Measurements from ENCODE around the gene FGF1. TPM values are rescaled to one million over a fixed set of nuclear protein-coding genes. Genes with fewer than 3 reads are reported as not detected.

Gene FGF1
- polyA plus RNA-seq, 3 donors, result not detected

DNA sequence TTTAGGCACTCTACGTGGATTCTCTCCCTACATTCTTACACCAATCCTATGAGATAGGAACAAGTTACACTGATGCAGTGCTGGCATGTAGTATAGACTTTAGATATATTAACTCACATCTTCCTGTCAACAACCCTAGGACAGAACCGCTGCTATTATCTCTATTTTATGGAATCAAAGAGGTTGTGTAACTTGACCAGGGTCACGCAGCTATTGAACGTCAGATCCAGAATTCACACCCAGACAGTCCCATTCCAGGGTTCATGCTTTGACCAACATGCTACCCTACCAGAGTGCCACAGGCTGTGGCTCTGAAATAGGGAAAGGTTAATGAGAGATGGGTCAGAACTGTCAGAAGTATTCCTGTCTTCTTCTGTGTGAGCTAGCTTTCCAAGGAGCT is 9.6 kb downstream of the FGF1 start:
- H3K27me3 Mint-ChIP-seq (ENCODE audit: low read depth in 3 of 3), result peaks cover 3 to 7% (median 4%) of the 10 kb centered on the region in 3 donors

DNA sequence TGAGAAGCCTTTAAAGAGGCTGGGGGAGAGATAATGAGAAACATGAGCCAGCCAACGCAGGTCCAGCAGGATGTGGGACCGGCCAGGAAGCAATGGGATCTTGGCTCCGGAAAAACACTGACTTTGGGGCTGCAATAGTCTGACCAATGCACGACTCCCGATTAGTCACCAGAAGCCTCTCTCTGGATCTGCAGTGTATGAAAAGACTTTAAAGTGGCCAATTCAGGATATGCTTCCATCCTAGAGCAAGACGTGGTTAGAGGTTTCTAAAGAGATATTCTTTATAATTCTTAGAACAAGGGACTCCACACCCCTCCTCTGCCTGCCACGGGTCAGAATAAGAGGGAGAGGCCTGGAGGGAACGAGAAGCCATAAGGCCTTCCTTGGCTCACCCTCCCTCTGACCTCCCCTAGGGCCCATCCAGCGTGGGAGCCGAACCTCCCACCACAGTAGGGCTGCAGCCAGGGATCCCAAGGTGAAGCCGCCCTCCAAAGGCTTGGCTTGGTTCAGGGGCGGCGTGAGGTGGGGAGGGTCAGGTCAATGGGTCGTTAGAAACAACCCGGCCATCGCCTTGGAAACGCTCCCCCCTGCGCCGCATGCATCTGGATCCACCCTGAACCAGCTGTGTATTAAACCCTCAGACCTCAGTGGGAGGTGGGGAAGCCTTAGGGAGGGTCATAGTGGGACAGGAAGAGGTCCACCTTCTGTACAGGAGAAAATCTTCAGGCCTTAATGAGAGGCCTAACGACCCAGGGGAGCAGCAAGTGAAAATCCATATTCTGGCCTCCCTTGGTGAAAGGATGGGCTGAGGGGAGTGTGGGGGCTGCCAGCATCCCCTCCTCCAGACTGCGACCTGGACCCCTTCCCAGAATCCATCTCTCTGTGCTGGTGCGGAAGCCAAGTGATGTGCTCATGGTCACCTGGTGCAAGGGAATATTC is 11.1 kb downstream of the FGF1 start:
- intact Hi-C loops (cut with micrococcal nuclease), result no loop called here
- Histone ChIP-seq H3K9ac (ENCODE audit: insufficient read depth, low read length, poor library complexity, severe bottlenecking) (no peak overlapping the region), H3K27me3 (ENCODE audit: control insufficient read depth in 2 of 2, insufficient read depth in 2 of 2, low read length in 2 of 2) (no peaks in the 10 kb centered on the region), H3K79me2 (ENCODE audit: insufficient read depth, low read length) (no peaks in the 10 kb centered on the region), H3K36me3 (replicated peaks in 1 of 2; ENCODE audit: control insufficient read depth in 1 of 2, insufficient read depth in 2 of 2, low read length in 2 of 2) (no peaks in the 10 kb centered on the region), H3K9me3 (replicated peaks in 1 of 2; ENCODE audit: control insufficient read depth in 1 of 2, insufficient read depth in 1 of 2, low read length in 2 of 2) (no peaks in the 10 kb centered on the region), H3K4me2 (replicated peaks; ENCODE audit: extremely low read depth, low read length, poor library complexity, severe bottlenecking) (no peak overlapping the region), H3K4me3 (replicated peaks in 1 of 3; ENCODE audit: low read depth in 2 of 3, low read length in 3 of 3) (no peak overlapping the region), H4K20me1 (ENCODE audit: insufficient read depth, low read length) (no peaks in the 10 kb centered on the region), H3K4me1 (ENCODE audit: control insufficient read depth in 1 of 2, insufficient read depth in 2 of 2, low read length in 2 of 2) (no peaks in the 10 kb centered on the region), H2AFZ (ENCODE audit: insufficient read depth, low read depth, low read length, poor library complexity, severe bottlenecking) (no peak overlapping the region), H3K27ac (ENCODE audit: low read depth in 1 of 2, low read length in 2 of 2) (no peak overlapping the region)
- Mint-ChIP-seq H3K9me3 (peaks cover 0 to 5% (median 0%) of the 10 kb centered on the region in 7 donors), H3K4me3 (no peak overlapping the region), H3K27me3 (ENCODE audit: low read depth in 3 of 3) (peaks cover 3 to 7% (median 4%) of the 10 kb centered on the region in 3 donors), H3K36me3 (no peaks in the 10 kb centered on the region), H3K4me1 (no peaks in the 10 kb centered on the region), H3K27ac (no peak overlapping the region)
- TF ChIP-seq, protein P1, sequence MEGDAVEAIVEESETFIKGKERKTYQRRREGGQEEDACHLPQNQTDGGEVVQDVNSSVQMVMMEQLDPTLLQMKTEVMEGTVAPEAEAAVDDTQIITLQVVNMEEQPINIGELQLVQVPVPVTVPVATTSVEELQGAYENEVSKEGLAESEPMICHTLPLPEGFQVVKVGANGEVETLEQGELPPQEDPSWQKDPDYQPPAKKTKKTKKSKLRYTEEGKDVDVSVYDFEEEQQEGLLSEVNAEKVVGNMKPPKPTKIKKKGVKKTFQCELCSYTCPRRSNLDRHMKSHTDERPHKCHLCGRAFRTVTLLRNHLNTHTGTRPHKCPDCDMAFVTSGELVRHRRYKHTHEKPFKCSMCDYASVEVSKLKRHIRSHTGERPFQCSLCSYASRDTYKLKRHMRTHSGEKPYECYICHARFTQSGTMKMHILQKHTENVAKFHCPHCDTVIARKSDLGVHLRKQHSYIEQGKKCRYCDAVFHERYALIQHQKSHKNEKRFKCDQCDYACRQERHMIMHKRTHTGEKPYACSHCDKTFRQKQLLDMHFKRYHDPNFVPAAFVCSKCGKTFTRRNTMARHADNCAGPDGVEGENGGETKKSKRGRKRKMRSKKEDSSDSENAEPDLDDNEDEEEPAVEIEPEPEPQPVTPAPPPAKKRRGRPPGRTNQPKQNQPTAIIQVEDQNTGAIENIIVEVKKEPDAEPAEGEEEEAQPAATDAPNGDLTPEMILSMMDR (IDR thresholded peaks at IDR 0.05), result no peak
- DNase-seq, result no peak
- WGBS (ENCODE audit: insufficient coverage), result 97% methylated on average over 9 of the region's 22 CpGs

More for the DNA sequence above, 9.6 kb downstream of the FGF1 start:
- DNase-seq, result no peak
- no peak overlapping the region for H3K27ac ChIP-seq (ENCODE audit: low read depth in 1 of 2, low read length in 2 of 2)
- Mint-ChIP-seq H3K4me1 (no peaks in the 10 kb centered on the region), H3K9me3 (peaks cover 0 to 6% (median 0%) of the 10 kb centered on the region in 7 donors), H3K4me3 (no peak overlapping the region), H3K27ac (no peak overlapping the region), H3K36me3 (no peaks in the 10 kb centered on the region)
- no peaks in the 10 kb centered on the region for H3K9me3 ChIP-seq (replicated peaks in 1 of 2; ENCODE audit: control insufficient read depth in 1 of 2, insufficient read depth in 1 of 2, low read length in 2 of 2)
- H3K36me3 ChIP-seq (replicated peaks in 1 of 2; ENCODE audit: control insufficient read depth in 1 of 2, insufficient read depth in 2 of 2, low read length in 2 of 2), result no peaks in the 10 kb centered on the region
- no peak overlapping the region for H2AFZ ChIP-seq (ENCODE audit: insufficient read depth, low read depth, low read length, poor library complexity, severe bottlenecking)
- intact Hi-C loops (cut with micrococcal nuclease), result no loop called here
- no peaks in the 10 kb centered on the region for H3K4me1 ChIP-seq (ENCODE audit: control insufficient read depth in 1 of 2, insufficient read depth in 2 of 2, low read length in 2 of 2)
- H3K79me2 ChIP-seq (ENCODE audit: insufficient read depth, low read length), result no peaks in the 10 kb centered on the region
- TF ChIP-seq, protein P1 (IDR thresholded peaks at IDR 0.05), result no peak
- H3K27me3 ChIP-seq (ENCODE audit: control insufficient read depth in 2 of 2, insufficient read depth in 2 of 2, low read length in 2 of 2), result no peaks in the 10 kb centered on the region
- WGBS (ENCODE audit: insufficient coverage), result no CpG with 5 or more reads among the region's 4 CpGs
- H3K9ac ChIP-seq (ENCODE audit: insufficient read depth, low read length, poor library complexity, severe bottlenecking), result no peak overlapping the region
- no peak overlapping the region for H3K4me2 ChIP-seq (replicated peaks; ENCODE audit: extremely low read depth, low read length, poor library complexity, severe bottlenecking)
- H4K20me1 ChIP-seq (ENCODE audit: insufficient read depth, low read length), result no peaks in the 10 kb centered on the region
- H3K4me3 ChIP-seq (replicated peaks in 1 of 3; ENCODE audit: low read depth in 2 of 3, low read length in 3 of 3), result no peak overlapping the region

All from CD14-positive monocyte (primary cell).